Measurements from ENCODE around the gene NFATC3.

DNA sequence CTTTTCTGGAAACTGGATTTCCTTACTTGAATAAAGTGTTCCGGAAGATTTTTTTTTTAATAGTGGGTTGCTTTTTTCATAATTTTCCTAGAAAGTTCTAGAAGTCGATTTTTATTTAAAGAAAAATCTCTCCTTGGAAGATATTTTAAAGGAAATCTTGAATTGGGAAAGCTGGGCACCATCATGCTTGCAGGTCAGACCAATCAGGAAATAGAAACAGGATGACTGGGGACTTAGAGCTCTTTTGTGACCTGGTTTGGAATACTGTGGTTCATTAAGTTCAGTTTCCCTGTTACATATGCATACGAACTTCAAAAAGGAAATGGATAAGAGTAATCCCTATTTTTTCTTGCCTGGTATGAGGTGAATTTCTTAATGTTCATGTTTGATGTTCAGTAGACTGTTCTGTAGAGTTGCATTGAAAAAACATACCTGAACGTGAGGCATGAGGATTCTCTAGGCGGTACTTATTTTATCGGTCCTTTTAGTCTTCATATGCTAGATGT lies 1.2 kb downstream of the NFATC3 start:
- TF ChIP-seq, protein P1, sequence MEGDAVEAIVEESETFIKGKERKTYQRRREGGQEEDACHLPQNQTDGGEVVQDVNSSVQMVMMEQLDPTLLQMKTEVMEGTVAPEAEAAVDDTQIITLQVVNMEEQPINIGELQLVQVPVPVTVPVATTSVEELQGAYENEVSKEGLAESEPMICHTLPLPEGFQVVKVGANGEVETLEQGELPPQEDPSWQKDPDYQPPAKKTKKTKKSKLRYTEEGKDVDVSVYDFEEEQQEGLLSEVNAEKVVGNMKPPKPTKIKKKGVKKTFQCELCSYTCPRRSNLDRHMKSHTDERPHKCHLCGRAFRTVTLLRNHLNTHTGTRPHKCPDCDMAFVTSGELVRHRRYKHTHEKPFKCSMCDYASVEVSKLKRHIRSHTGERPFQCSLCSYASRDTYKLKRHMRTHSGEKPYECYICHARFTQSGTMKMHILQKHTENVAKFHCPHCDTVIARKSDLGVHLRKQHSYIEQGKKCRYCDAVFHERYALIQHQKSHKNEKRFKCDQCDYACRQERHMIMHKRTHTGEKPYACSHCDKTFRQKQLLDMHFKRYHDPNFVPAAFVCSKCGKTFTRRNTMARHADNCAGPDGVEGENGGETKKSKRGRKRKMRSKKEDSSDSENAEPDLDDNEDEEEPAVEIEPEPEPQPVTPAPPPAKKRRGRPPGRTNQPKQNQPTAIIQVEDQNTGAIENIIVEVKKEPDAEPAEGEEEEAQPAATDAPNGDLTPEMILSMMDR (IDR thresholded peaks at IDR 0.05): no peak
- no peak for TF ChIP-seq EP300 (IDR thresholded peaks at IDR 0.05)

All from sigmoid colon (tissue), 4 donors.